Liver (tissue), 9 donors: ENCODE results near the gene ADORA3. TPM values are rescaled to one million over a fixed set of nuclear protein-coding genes. Genes with fewer than 3 reads are reported as not detected.

Experiments
- DNase-seq: peaks from one replicate; pipeline ENCODE4 v3.0.0-alpha.2; 2017; ENCODE audit warnings: low spot score
- H3K27ac ChIP-seq, 2 donors: one replicate each; pipeline ENCODE4 v1.7.0; 2013; ENCODE audit warnings: inconsistent platforms in 2 of 2, low read length in 2 of 2, control low read depth in 1 of 2, low read depth in 1 of 2, mild to moderate bottlenecking in 1 of 2
- H3K27me3 ChIP-seq, 4 donors: one replicate each; pipeline versions ENCODE4 v1.6.1 to v1.7.0; 2013; ENCODE audit warnings: low read length in 3 of 4, inconsistent platforms in 1 of 4, mild to moderate bottlenecking in 1 of 4, moderate library complexity in 1 of 4; ENCODE audit not compliant: control insufficient read depth in 4 of 4, insufficient read depth in 4 of 4
- H3K36me3 ChIP-seq, 4 donors: one replicate each; pipeline versions ENCODE4 v1.6.1 to v1.7.0; 2013; ENCODE audit warnings: low read length in 3 of 4, mild to moderate bottlenecking in 3 of 4, low read depth in 1 of 4, moderate library complexity in 1 of 4; ENCODE audit not compliant: control insufficient read depth in 4 of 4, insufficient read depth in 3 of 4
- H3K4me1 ChIP-seq, 4 donors: one replicate each; pipeline versions ENCODE4 v1.6.1 to v1.7.0; 2013; ENCODE audit warnings: low read length in 3 of 4, mild to moderate bottlenecking in 3 of 4, moderate library complexity in 1 of 4; ENCODE audit not compliant: control insufficient read depth in 4 of 4, insufficient read depth in 4 of 4
- H3K4me3 ChIP-seq, 3 donors: one replicate each; pipeline versions ENCODE4 v1.6.1 to v1.7.0; 2013; ENCODE audit warnings: low read length in 3 of 3, control low read depth in 1 of 3, low read depth in 1 of 3, mild to moderate bottlenecking in 1 of 3
- H3K9ac ChIP-seq, 2 donors: one replicate each; pipeline ENCODE4 v1.7.0; 2013; ENCODE audit warnings: low read length in 2 of 2, mild to moderate bottlenecking in 2 of 2, moderate library complexity in 2 of 2, control low read depth in 1 of 2, low read depth in 1 of 2
- H3K9me3 ChIP-seq, 4 donors: one replicate each; pipeline versions ENCODE4 v1.6.1 to v1.7.0; 2013; ENCODE audit warnings: low read length in 3 of 4; ENCODE audit not compliant: control insufficient read depth in 4 of 4
- EGR1 ChIP-seq, 2 donors: IDR thresholded peaks; 2 replicates each; pipeline ENCODE4 v1.6.1; 2016 to 2018; ENCODE audit warnings: antibody characterized with exemption in 2 of 2, low read depth in 2 of 2
- FOXA1 ChIP-seq: IDR thresholded peaks from 2 replicates; pipeline ENCODE4 v1.6.1; 2016; ENCODE audit warnings: antibody characterized with exemption
- FOXA2 ChIP-seq: IDR thresholded peaks from 2 replicates; pipeline ENCODE4 v1.6.1; 2016; ENCODE audit warnings: antibody characterized with exemption
- GABPA ChIP-seq, 2 donors: IDR thresholded peaks in 1 of 2; conservative IDR thresholded peaks in 1 of 2; 2 replicates each; pipeline ENCODE4 v1.6.1; 2016; ENCODE audit warnings: antibody characterized with exemption in 2 of 2, mild to moderate bottlenecking in 1 of 2, moderate library complexity in 1 of 2
- HNF4A ChIP-seq, 2 donors: conservative IDR thresholded peaks; 2 replicates each; pipeline ENCODE4 v1.6.1; 2016; ENCODE audit warnings: antibody characterized with exemption in 2 of 2, mild to moderate bottlenecking in 2 of 2
- HNF4G ChIP-seq: IDR thresholded peaks from 2 replicates; pipeline ENCODE4 v1.6.1; 2016; ENCODE audit warnings: antibody characterized with exemption
- JUND ChIP-seq, 2 donors: IDR thresholded peaks; 2 replicates each; pipeline ENCODE4 v1.6.1; 2016; ENCODE audit warnings: antibody characterized with exemption in 2 of 2
- NR2F2 ChIP-seq: IDR thresholded peaks from 2 replicates; pipeline ENCODE4 v1.6.1; 2016; ENCODE audit warnings: antibody characterized with exemption
- RAD21 ChIP-seq, 2 donors: IDR thresholded peaks; 2 replicates each; pipeline ENCODE4 v1.6.1; 2016; ENCODE audit warnings: antibody characterized with exemption in 2 of 2, mild to moderate bottlenecking in 2 of 2
- RXRA ChIP-seq, 2 donors: IDR thresholded peaks; 2 replicates each; pipeline ENCODE4 v1.6.1; 2017 to 2018; ENCODE audit warnings: antibody characterized with exemption in 2 of 2, mild to moderate bottlenecking in 1 of 2
- SP1 ChIP-seq: IDR thresholded peaks from 2 replicates; pipeline ENCODE4 v1.6.1; 2018; ENCODE audit warnings: antibody characterized with exemption, mild to moderate bottlenecking
- TAF1 ChIP-seq: conservative IDR thresholded peaks from 2 replicates; pipeline ENCODE4 v1.6.1; 2016; ENCODE audit warnings: antibody characterized with exemption, mild to moderate bottlenecking
- YY1 ChIP-seq: IDR thresholded peaks from 2 replicates; pipeline ENCODE4 v1.6.1; 2016; ENCODE audit warnings: antibody characterized with exemption, mild to moderate bottlenecking
- WGBS: extraction: QIAGEN DNeasy Blood & Tissue Kit; methylation state at CpG from one replicate; pipeline ENCODE4 v1.1.7; 2013; 5-methylcytosine and 5-hydroxymethylcytosine counted together
- polyA plus RNA-seq, 2 donors: library from polyadenylated mRNA; stranded (reverse) in 1 of 2; unstranded in 1 of 2; fragments of 200-250 nt in 1 of 2; fragments of >200 nt in 1 of 2; fragmentation: Nextera tagmentation in 1 of 2; extraction: Ambion mirVana in 1 of 2; gene quantifications; one replicate each; pipeline versions ENCODE4 v1.2.1 to v1.2.3, GENCODE V29; 2013 to 2015
- total RNA-seq, 2 donors: library from RNA; depleted of rRNA; stranded (reverse); fragments of >200 nt; gene quantifications; one replicate each; pipeline ENCODE4 v1.2.3, GENCODE V29; 2014
- TF ChIP-seq, protein P1 (sequence below): IDR thresholded peaks from 2 replicates; pipeline ENCODE4 v1.6.1; 2016; ENCODE audit warnings: antibody characterized with exemption
- TF ChIP-seq, protein P2 (sequence below): IDR thresholded peaks from 2 replicates; pipeline ENCODE4 v1.6.1; 2016; ENCODE audit warnings: antibody characterized with exemption
- TF ChIP-seq, protein P3 (sequence below): IDR thresholded peaks from 2 replicates; pipeline ENCODE4 v1.6.1; 2016; ENCODE audit warnings: antibody characterized with exemption
- TF ChIP-seq, protein P4 (sequence below): IDR thresholded peaks from 2 replicates; pipeline ENCODE4 v1.6.1; 2016; ENCODE audit warnings: antibody characterized with exemption, mild to moderate bottlenecking
- donor health status: healthy.
- donor health status: healthy.
- donor health status: healthy.
- donor health status: healthy.
- donor health status: healthy.

The ADORA3 gene
- total and polyA plus RNA-seq, 4 donors, result 0.97 to 5.6 (median 3.2) TPM

DNA sequence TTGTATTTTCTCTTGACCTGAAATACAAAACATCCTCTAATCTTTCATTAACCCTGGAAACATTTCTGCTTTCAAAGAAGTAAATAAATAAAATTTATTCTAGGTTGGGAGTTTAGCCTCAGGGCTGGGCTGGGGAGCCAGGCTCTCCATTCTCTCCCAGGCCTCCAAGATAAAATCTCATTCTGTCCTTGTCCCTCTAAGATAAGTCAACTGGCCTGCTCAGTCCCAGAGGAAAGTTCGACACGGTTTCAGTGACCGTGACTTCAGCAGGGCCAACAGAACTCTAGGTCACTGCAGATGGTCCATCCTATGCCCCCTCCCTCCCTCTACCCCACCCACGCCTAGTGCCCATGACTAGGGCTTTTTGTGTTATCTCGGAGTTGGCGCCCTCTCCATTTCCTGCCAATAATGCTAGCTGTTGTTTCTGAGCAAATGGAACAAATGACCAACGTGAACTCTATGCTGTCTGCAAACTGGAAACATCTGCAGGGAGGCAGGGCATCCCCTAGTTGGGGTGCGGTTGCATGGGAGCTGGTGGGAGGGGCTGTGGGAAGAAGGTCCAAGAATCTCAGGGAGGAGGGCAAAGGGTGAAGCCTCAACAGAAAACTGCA, 10.1 kb upstream of the ADORA3 start:
- no peak for DNase-seq
- H3K36me3 ChIP-seq, result no peaks in the 10 kb centered on the region
- no peaks in the 10 kb centered on the region for H3K9me3 ChIP-seq
- TF ChIP-seq, protein P1, sequence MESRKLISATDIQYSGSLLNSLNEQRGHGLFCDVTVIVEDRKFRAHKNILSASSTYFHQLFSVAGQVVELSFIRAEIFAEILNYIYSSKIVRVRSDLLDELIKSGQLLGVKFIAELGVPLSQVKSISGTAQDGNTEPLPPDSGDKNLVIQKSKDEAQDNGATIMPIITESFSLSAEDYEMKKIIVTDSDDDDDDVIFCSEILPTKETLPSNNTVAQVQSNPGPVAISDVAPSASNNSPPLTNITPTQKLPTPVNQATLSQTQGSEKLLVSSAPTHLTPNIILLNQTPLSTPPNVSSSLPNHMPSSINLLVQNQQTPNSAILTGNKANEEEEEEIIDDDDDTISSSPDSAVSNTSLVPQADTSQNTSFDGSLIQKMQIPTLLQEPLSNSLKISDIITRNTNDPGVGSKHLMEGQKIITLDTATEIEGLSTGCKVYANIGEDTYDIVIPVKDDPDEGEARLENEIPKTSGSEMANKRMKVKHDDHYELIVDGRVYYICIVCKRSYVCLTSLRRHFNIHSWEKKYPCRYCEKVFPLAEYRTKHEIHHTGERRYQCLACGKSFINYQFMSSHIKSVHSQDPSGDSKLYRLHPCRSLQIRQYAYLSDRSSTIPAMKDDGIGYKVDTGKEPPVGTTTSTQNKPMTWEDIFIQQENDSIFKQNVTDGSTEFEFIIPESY, result no peak
- no peak for TF ChIP-seq HNF4G
- no peak for TF ChIP-seq GABPA (IDR thresholded peaks at IDR 0.05 in 1 of 2, conservative IDR thresholded peaks at IDR 0.05 in 1 of 2)
- no peak for TF ChIP-seq RXRA (IDR thresholded peaks at IDR 0.05)
- TF ChIP-seq NR2F2, result no peak
- no peak for TF ChIP-seq YY1
- TF ChIP-seq, protein P2, sequence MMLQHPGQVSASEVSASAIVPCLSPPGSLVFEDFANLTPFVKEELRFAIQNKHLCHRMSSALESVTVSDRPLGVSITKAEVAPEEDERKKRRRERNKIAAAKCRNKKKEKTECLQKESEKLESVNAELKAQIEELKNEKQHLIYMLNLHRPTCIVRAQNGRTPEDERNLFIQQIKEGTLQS, result no peak
- TF ChIP-seq, protein P3, sequence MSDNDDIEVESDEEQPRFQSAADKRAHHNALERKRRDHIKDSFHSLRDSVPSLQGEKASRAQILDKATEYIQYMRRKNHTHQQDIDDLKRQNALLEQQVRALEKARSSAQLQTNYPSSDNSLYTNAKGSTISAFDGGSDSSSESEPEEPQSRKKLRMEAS, result no peak
- TF ChIP-seq JUND (IDR thresholded peaks at IDR 0.05), result no peak
- no peak for TF ChIP-seq HNF4A (conservative IDR thresholded peaks at IDR 0.05)
- TF ChIP-seq SP1, result no peak
- no peak for TF ChIP-seq EGR1 (IDR thresholded peaks at IDR 0.05; ENCODE audit: low read depth in 2 of 2)
- 71% methylated on average over 8 of the region's 8 CpGs for WGBS
- no peak overlapping the region for H3K4me3 ChIP-seq
- no peak overlapping the region for H3K27ac ChIP-seq
- no peaks in the 10 kb centered on the region for H3K27me3 ChIP-seq
- peaks cover 8 to 25% (median 21%) of the 10 kb centered on the region in 4 donors for H3K4me1 ChIP-seq
- no peak overlapping the region for H3K9ac ChIP-seq

DNA sequence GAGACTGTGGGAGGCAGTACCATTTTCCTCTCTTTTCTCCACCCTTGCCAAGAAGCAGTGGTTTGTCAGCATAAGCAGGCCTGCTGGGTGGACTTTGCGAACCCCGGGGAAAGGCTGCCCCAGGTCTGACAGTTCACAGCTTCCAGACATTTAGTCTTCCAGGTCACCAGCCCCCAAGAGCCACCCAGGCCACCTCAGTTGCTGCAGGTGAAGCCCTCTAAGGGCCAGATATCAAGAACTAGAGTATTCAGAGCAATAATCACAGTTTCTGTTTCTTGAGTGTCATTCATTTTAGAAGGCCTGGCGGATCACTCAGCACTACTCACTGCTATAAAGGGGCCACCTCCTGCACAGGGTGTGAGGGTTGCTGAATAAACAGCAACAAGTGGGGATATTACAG, 9.5 kb upstream of the ADORA3 start:
- no peak overlapping the region for H3K27ac ChIP-seq
- TF ChIP-seq YY1, result no peak
- TF ChIP-seq HNF4A (conservative IDR thresholded peaks at IDR 0.05), result peak in 1 of 2 donors; percentile 9
- H3K4me3 ChIP-seq, result no peak overlapping the region
- WGBS, result 67% methylated on average over 3 of the region's 3 CpGs
- no peak for DNase-seq
- H3K4me1 ChIP-seq, result peaks cover 8 to 30% (median 24%) of the 10 kb centered on the region in 4 donors
- H3K9ac ChIP-seq, result no peak overlapping the region
- no peaks in the 10 kb centered on the region for H3K36me3 ChIP-seq
- H3K27me3 ChIP-seq, result no peaks in the 10 kb centered on the region
- H3K9me3 ChIP-seq, result no peaks in the 10 kb centered on the region

DNA sequence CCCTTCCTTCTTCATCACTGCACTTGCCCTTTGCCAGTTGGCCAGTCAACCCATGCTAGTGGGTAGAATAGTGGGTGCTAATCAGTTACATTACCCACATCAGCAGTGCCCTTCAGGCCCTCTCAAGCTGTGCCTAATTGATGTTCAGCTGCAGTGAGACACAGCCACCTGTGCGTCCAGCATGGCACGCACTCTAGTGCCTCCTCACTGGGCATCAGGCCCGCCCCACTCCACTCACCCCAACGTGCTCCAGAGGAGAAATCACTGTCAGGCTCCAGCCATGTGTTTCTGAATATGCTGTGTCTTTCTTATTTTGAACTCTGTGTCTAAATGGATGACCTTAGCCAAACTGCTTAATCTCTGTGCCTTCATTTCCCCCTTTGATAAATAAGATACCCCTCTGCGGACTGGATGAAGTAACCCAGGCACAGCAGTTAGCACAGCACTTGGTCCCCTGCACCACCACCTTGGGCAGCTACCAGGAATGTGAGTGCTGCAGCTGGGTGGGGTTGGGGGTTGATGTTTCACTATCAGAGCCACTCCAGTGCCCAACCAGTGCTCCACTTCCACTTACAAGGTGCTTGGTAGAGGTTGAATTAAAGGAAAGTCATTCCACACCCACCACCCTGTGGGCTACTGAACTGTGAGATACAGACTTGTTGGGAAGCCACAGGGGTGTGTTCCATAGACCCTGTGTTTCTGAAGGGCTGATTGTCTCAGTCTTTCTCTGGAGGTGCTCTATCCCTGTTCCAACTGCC, 8.9 kb upstream of the ADORA3 start:
- no peak for DNase-seq
- no peaks in the 10 kb centered on the region for H3K9me3 ChIP-seq
- H3K4me1 ChIP-seq, result peaks cover 11 to 32% (median 26%) of the 10 kb centered on the region in 4 donors
- no peaks in the 10 kb centered on the region for H3K36me3 ChIP-seq
- no peak overlapping the region for H3K27ac ChIP-seq
- 87% methylated on average over 5 of the region's 5 CpGs for WGBS
- H3K9ac ChIP-seq, result no peak overlapping the region
- H3K27me3 ChIP-seq, result no peaks in the 10 kb centered on the region
- no peak overlapping the region for H3K4me3 ChIP-seq
- TF ChIP-seq RXRA (IDR thresholded peaks at IDR 0.05), result no peak
- TF ChIP-seq, protein P2, result no peak
- TF ChIP-seq RAD21 (IDR thresholded peaks at IDR 0.05), result no peak
- TF ChIP-seq EGR1 (IDR thresholded peaks at IDR 0.05; ENCODE audit: low read depth in 2 of 2), result no peak
- TF ChIP-seq, protein P4, sequence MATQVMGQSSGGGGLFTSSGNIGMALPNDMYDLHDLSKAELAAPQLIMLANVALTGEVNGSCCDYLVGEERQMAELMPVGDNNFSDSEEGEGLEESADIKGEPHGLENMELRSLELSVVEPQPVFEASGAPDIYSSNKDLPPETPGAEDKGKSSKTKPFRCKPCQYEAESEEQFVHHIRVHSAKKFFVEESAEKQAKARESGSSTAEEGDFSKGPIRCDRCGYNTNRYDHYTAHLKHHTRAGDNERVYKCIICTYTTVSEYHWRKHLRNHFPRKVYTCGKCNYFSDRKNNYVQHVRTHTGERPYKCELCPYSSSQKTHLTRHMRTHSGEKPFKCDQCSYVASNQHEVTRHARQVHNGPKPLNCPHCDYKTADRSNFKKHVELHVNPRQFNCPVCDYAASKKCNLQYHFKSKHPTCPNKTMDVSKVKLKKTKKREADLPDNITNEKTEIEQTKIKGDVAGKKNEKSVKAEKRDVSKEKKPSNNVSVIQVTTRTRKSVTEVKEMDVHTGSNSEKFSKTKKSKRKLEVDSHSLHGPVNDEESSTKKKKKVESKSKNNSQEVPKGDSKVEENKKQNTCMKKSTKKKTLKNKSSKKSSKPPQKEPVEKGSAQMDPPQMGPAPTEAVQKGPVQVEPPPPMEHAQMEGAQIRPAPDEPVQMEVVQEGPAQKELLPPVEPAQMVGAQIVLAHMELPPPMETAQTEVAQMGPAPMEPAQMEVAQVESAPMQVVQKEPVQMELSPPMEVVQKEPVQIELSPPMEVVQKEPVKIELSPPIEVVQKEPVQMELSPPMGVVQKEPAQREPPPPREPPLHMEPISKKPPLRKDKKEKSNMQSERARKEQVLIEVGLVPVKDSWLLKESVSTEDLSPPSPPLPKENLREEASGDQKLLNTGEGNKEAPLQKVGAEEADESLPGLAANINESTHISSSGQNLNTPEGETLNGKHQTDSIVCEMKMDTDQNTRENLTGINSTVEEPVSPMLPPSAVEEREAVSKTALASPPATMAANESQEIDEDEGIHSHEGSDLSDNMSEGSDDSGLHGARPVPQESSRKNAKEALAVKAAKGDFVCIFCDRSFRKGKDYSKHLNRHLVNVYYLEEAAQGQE, result no peak
- no peak for TF ChIP-seq FOXA2
- TF ChIP-seq, protein P1, result no peak
- no peak for TF ChIP-seq TAF1
- TF ChIP-seq YY1, result no peak
- TF ChIP-seq, protein P3, result no peak
- TF ChIP-seq JUND (IDR thresholded peaks at IDR 0.05), result no peak
- TF ChIP-seq NR2F2, result no peak
- TF ChIP-seq FOXA1, result no peak
- no peak for TF ChIP-seq HNF4A (conservative IDR thresholded peaks at IDR 0.05)
